GM12875 (cell line): ENCODE data around the gene STK38.
"Not testable (repeated sequence)": the region's sequence is repeated elsewhere in the genome, so short reads cannot be mapped to it uniquely, and the experiment has no call there.

Source experiments
- H3K4me3 ChIP-seq: one replicate; pipeline ENCODE4 v1.5.1; 2011; ENCODE audit warnings: low read depth, low read length, control low read depth
- TF ChIP-seq, protein P1 (sequence below): IDR thresholded peaks from 2 replicates; pipeline ENCODE4 v1.5.1; 2011; ENCODE audit warnings: low read depth, mild to moderate bottlenecking, control low read depth, inconsistent platforms, low read length, moderate library complexity, borderline replicate concordance; ENCODE audit not compliant: insufficient read depth

The STK38 gene

DNA sequence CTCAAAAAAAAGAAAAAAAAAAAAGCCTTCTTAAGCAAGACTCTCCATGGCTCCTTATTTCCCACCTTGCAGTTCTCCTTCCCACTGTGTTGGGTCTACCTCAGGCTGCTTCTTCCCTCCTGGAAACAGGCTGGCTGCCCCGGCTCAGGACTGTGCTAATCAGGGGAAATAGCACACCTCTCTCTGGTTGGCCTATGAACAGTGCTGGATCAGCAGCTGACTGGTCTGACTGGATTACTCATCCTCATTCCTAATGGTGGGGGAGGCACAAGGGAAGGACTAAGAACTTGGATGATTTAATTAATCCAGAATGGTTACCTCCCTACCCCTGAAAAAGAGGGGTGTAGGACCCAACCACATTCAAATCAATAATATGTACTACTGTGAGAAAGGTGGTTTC is 43.0 kb upstream of the STK38 start:
- TF ChIP-seq, protein P1, sequence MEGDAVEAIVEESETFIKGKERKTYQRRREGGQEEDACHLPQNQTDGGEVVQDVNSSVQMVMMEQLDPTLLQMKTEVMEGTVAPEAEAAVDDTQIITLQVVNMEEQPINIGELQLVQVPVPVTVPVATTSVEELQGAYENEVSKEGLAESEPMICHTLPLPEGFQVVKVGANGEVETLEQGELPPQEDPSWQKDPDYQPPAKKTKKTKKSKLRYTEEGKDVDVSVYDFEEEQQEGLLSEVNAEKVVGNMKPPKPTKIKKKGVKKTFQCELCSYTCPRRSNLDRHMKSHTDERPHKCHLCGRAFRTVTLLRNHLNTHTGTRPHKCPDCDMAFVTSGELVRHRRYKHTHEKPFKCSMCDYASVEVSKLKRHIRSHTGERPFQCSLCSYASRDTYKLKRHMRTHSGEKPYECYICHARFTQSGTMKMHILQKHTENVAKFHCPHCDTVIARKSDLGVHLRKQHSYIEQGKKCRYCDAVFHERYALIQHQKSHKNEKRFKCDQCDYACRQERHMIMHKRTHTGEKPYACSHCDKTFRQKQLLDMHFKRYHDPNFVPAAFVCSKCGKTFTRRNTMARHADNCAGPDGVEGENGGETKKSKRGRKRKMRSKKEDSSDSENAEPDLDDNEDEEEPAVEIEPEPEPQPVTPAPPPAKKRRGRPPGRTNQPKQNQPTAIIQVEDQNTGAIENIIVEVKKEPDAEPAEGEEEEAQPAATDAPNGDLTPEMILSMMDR, result no peak
- no peak overlapping the region for H3K4me3 ChIP-seq

DNA sequence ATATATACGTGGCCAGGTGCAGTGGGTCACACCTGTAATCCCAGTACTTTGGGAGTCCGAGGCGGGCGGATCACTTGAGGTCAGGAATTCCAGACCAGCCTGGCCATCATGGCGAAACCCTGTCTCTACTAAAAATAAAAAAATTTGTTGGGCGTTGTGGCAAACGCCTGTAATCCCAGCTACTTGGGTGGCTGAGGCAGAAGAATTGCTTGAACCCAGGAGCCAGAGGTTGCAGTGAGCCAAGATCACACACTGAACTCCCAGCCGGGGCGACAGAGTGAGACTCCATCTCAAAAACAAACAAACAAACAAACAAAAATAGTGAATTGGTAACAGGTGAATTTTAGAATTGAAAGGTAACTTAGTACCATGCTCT is 41.7 kb upstream of the STK38 start:
- not testable (repeated sequence) for H3K4me3 ChIP-seq

DNA sequence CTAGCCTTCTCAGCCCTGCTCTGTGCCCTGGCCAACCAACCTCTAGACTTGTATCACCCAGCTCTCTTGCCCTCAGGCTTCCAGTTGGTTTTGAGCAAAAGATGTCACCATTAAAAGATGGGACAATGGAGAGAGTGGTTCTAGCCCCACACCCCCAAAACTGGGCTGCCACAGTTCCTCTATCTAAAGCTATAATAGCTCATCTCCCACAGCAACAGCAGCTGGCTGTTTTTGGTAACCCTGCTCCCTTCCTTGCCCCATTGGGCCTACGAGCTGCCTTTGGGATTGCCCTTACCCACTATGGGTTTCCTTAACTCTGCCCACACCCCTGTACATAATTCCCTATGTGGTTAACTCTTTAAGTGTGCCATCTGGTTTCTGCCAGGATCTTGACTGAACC is 39.3 kb upstream of the STK38 start:
- no peak overlapping the region for H3K4me3 ChIP-seq
- TF ChIP-seq, protein P1, result no peak

DNA sequence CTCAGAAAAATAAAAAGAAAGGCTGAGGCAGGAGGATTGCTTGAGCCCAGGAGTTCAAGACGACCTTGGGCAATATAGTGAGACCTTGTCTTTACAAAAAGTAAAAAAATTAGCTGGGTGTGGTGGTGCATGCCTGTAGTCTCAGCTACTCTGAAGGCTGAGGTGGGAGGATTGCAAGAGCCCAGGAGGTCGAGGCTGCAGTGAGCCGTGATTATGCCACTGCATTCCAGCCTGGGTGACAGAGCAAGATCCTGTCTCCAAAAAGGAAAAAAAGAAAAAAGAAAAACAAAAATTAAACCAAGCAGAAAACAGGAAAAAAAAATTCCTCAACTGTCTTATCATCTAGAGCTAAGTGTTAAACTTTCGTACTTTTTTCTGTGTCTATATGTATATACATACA is 34.4 kb upstream of the STK38 start:
- no peak overlapping the region for H3K4me3 ChIP-seq
- TF ChIP-seq, protein P1, result no peak

DNA sequence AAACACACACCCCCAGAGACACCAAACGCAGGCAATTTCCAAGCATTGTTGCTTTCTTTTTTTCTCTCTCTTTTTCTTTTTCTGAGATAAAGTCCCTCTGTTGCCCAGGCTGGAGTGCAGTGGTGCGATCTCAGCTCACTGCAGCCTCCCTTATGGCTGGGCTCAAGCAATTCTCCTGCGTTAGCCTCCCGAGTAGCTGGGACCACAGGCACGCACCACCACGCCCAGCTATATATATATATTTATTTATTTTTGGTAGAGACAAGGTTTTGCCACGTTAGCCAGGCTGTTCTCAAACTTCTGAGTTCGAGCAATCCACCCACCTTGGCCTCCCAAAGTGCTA is 32.9 kb upstream of the STK38 start:
- TF ChIP-seq, protein P1, result no peak
- H3K4me3 ChIP-seq, result no peak overlapping the region

DNA sequence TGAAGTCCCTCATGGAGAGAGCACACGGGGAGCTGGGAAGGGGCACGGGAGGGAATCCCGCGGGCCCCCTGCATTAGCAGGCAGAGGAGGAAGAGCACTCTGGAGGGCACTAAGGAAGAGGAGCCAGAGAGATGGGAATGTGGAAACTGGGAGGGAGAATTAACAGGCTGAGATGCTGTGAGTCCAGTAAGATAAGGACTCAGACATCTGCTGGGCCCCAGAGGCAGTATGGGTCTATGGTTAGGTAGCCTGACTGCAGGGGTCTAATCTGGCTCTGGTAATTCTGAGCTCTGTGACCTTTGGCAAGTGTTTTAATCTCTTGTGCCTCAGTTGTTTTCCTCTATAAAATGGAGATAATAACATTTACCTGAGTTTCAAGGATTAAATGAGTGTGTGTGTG is 31.2 kb upstream of the STK38 start:
- H3K4me3 ChIP-seq, result no peak overlapping the region
- TF ChIP-seq, protein P1, result no peak

DNA sequence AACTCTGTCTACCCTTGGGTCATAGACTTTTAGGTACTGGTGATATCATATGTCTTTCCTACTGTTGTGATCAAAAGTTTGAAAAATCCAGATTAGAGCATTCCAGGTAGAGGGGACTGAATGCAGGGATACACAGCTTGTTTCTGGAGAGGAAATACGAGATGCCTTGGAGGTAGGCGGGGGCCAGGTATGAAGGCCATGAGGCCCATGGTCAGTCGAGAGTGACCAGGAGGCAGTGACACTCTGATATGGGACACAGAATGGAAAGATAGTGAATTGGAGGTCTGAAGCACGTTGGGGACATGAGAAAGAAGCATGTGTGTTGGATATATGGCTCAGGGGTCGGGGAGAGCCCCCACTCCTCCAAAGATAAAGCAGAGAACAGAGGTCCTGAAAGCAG is 30.8 kb upstream of the STK38 start:
- TF ChIP-seq, protein P1, result no peak
- H3K4me3 ChIP-seq, result no peak overlapping the region

DNA sequence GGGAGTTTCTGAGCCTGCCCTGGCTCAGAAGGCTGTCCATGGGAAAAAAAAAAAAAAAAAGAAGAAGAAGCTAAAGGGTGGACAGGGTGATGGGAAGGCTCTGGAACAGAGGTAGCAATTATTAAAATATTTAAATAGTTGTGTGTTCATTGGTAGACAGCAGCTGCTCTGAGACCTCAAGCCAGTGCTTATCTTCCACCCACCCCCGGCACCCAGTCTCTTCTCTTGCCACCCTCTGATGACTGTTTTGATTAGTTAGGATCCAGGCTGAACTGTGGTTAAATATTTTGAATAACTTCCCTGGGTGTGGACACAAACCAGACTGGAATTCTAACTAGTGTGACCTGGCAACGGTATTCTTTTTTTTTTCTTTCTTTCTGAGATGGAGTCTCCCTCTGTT is 30.0 kb upstream of the STK38 start:
- TF ChIP-seq, protein P1, result no peak
- no peak overlapping the region for H3K4me3 ChIP-seq
